ENCODE data around the gene SPOCK1. TPM values are rescaled to one million over a fixed set of nuclear protein-coding genes. Genes with fewer than 3 reads are reported as not detected.

Gene SPOCK1
- polyA plus RNA-seq, 2 of the 4 experiments (the other 2 are of a cell fraction), result 28.9 to 40.8 TPM

DNA sequence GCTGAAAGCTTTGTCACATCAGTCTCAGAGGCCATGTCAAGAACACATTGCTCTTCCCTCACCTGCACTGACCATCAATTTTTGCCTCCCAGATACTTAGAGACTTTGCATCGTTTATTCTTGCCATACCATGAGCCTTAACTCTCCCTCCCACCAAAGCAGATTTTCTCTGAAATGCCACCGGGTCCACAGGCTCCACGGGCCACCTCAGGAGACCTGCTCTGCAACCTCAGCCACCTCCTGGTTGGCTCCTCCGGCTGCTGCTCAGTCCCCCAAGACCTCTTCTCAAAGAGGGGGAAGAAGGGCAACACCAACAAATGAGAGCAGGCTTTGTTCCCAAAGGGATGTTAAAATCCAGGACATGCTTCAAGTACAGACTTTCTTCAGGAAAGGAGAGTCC lies 400.5 kb downstream of the SPOCK1 start:
- WGBS (ENCODE audit: missing lambda C conversion rate), result 35% methylated on average over 4 of the region's 4 CpGs
- Histone ChIP-seq H3K9me3 (no peaks in the 10 kb centered on the region), H3K4me2 (no peak overlapping the region), H3K4me1 (no peaks in the 10 kb centered on the region), H3K27ac (no peak overlapping the region), H3K4me3 (no peak overlapping the region)
- POLR2A ChIA-PET, result no interaction called here
- no peak for DNase-seq (ENCODE audit: low read depth in 1 of 2, low spot score in 1 of 2)
- no peak for ATAC-seq
- FAIRE-seq, result no peak
- CTCF ChIA-PET, result no interaction called here
- TF ChIP-seq BHLHE40 (IDR thresholded peaks at IDR 0.05; ENCODE audit: low read depth, low read length) (no peak), HDAC2 (IDR thresholded peaks at IDR 0.05) (no peak)

DNA sequence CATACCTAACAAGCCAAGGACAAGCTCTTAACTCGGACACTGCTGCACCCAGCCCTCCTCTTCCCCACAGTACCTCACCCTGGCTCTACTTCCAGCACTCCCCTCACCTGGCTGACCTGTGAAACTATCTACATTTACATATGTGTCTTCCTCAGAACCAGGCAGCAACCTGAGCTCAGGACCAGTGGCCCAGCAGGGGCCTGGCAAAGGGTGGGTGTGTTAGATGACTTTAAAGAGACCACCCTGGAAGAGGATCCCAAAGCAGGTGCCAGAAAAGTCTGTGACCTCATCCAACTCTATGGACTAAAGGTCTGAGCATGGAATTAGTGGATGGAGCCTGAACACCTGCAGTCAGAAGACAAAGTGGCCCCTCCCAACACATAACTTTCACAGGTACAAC lies 400.9 kb downstream of the SPOCK1 start:
- ATAC-seq, result no peak
- FAIRE-seq, result no peak
- CTCF ChIA-PET, result no interaction called here
- Histone ChIP-seq H3K4me1 (no peaks in the 10 kb centered on the region), H3K9me3 (no peaks in the 10 kb centered on the region), H3K4me2 (no peak overlapping the region), H3K27ac (no peak overlapping the region), H3K4me3 (no peak overlapping the region)
- DNase-seq (ENCODE audit: low read depth in 1 of 2, low spot score in 1 of 2), result no peak
- TF ChIP-seq NPAS2 (CRISPR knock-in tag; IDR thresholded peaks at IDR 0.05; ENCODE audit: borderline replicate concordance) (no peak), MAZ (IDR thresholded peaks at IDR 0.05; ENCODE audit: borderline replicate concordance, low read depth, low read length) (no peak), MAFK (IDR thresholded peaks at IDR 0.05; ENCODE audit: partially characterized antibody) (no peak), GATA3 (IDR thresholded peaks at IDR 0.05; ENCODE audit: borderline replicate concordance) (no peak), HDAC2 (IDR thresholded peaks at IDR 0.05) (no peak), CBX2 (IDR thresholded peaks at IDR 0.05; ENCODE audit: borderline replicate concordance, low read depth) (no peak), BHLHE40 (IDR thresholded peaks at IDR 0.05; ENCODE audit: low read depth, low read length) (no peak), HOXB13 (CRISPR knock-in tag; IDR thresholded peaks at IDR 0.05; ENCODE audit: low read depth) (no peak), CBX8 (IDR thresholded peaks at IDR 0.05) (no peak), EP300 (IDR thresholded peaks at IDR 0.05) (no peak), NFE2L2 (conservative IDR thresholded peaks at IDR 0.05; ENCODE audit: low read length) (no peak), HOXA7 (CRISPR knock-in tag; IDR thresholded peaks at IDR 0.05) (no peak), TP53 (CRISPR knock-in tag; IDR thresholded peaks at IDR 0.05) (no peak), EHMT2 (IDR thresholded peaks at IDR 0.05; ENCODE audit: low read depth) (no peak), HEYL (CRISPR knock-in tag; IDR thresholded peaks at IDR 0.05) (no peak)
- TF ChIP-seq, protein P1, sequence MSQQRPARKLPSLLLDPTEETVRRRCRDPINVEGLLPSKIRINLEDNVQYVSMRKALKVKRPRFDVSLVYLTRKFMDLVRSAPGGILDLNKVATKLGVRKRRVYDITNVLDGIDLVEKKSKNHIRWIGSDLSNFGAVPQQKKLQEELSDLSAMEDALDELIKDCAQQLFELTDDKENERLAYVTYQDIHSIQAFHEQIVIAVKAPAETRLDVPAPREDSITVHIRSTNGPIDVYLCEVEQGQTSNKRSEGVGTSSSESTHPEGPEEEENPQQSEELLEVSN (IDR thresholded peaks at IDR 0.05; ENCODE audit: borderline replicate concordance, low read depth), result no peak
- TF ChIP-seq, protein P2, sequence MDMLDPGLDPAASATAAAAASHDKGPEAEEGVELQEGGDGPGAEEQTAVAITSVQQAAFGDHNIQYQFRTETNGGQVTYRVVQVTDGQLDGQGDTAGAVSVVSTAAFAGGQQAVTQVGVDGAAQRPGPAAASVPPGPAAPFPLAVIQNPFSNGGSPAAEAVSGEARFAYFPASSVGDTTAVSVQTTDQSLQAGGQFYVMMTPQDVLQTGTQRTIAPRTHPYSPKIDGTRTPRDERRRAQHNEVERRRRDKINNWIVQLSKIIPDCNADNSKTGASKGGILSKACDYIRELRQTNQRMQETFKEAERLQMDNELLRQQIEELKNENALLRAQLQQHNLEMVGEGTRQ (IDR thresholded peaks at IDR 0.05), result no peak
- TF ChIP-seq, protein P3, sequence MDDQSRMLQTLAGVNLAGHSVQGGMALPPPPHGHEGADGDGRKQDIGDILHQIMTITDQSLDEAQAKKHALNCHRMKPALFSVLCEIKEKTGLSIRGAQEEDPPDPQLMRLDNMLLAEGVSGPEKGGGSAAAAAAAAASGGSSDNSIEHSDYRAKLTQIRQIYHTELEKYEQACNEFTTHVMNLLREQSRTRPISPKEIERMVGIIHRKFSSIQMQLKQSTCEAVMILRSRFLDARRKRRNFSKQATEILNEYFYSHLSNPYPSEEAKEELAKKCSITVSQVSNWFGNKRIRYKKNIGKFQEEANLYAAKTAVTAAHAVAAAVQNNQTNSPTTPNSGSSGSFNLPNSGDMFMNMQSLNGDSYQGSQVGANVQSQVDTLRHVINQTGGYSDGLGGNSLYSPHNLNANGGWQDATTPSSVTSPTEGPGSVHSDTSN (IDR thresholded peaks at IDR 0.05), result no peak
- TF ChIP-seq, protein P4, sequence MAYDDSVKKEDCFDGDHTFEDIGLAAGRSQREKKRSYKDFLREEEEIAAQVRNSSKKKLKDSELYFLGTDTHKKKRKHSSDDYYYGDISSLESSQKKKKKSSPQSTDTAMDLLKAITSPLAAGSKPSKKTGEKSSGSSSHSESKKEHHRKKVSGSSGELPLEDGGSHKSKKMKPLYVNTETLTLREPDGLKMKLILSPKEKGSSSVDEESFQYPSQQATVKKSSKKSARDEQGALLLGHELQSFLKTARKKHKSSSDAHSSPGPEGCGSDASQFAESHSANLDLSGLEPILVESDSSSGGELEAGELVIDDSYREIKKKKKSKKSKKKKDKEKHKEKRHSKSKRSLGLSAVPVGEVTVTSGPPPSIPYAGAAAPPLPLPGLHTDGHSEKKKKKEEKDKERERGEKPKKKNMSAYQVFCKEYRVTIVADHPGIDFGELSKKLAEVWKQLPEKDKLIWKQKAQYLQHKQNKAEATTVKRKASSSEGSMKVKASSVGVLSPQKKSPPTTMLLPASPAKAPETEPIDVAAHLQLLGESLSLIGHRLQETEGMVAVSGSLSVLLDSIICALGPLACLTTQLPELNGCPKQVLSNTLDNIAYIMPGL (CRISPR knock-in tag; IDR thresholded peaks at IDR 0.05; ENCODE audit: borderline replicate concordance), result no peak
- TF ChIP-seq, protein P5, sequence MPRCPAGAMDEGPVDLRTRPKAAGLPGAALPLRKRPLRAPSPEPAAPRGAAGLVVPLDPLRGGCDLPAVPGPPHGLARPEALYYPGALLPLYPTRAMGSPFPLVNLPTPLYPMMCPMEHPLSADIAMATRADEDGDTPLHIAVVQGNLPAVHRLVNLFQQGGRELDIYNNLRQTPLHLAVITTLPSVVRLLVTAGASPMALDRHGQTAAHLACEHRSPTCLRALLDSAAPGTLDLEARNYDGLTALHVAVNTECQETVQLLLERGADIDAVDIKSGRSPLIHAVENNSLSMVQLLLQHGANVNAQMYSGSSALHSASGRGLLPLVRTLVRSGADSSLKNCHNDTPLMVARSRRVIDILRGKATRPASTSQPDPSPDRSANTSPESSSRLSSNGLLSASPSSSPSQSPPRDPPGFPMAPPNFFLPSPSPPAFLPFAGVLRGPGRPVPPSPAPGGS (IDR thresholded peaks at IDR 0.05), result no peak
- 26% methylated on average over 1 of the region's 1 CpG for WGBS (ENCODE audit: missing lambda C conversion rate)
- POLR2A ChIA-PET, result no interaction called here
